Endothelial cell of umbilical vein (primary cell): ENCODE measurements around the gene FAM151B. TPM values are rescaled to one million over a fixed set of nuclear protein-coding genes. Genes with fewer than 3 reads are reported as not detected.

Experiments used
- BruUV-seq: library from RNA; stranded (reverse); fragments of 400-500 nt; replicated peaks from 2 replicates; lab custom pipeline; 2021; lab: Mats Ljungman, UMichigan
- CTCF ChIA-PET: fragments of 300-600, 350-600 bp; sonication (Branson Sonifier 250); formaldehyde crosslinking; loops from one replicate; lab custom pipeline; 2021; ENCODE audit warnings: antibody characterized with exemption, inconsistent platforms; lab: Charles Lee
- POLR2A ChIA-PET: fragments of 300-600, 350-600 bp; sonication (Branson Sonifier 250); formaldehyde crosslinking; loops from one replicate; lab custom pipeline; 2021; ENCODE audit warnings: antibody characterized with exemption, inconsistent platforms; lab: Charles Lee
- DNase-seq: peaks from one replicate; pipeline ENCODE4 v3.0.0-alpha.2; 2011; ENCODE audit warnings: low read depth, low spot score
- FAIRE-seq: peaks from 2 replicates; lab custom pipeline; 2011; peaks lifted over from hg19 to GRCh38; lab: Jason Lieb, UNC
- H2AFZ ChIP-seq: 2 replicates; pipeline ENCODE4 v1.6.0; 2012; ENCODE audit warnings: low read depth, low read length, control low read depth, inconsistent platforms
- H3K27ac ChIP-seq: 2 replicates; pipeline ENCODE4 v1.5.1; 2011; ENCODE audit warnings: low read depth, mild to moderate bottlenecking, control low read depth, low read length, moderate library complexity; ENCODE audit not compliant: insufficient read depth
- H3K27me3 ChIP-seq, 2 experiments: 2 replicates each; pipeline versions ENCODE4 v1.6.0 to v1.6.1; 2011; ENCODE audit warnings: low read length in 2 of 2, mixed read lengths in 1 of 2; ENCODE audit not compliant: control insufficient read depth in 2 of 2, insufficient read depth in 2 of 2
- H3K36me3 ChIP-seq, 2 experiments: 2 replicates in 1 of 2; 3 replicates in 1 of 2; pipeline ENCODE4 v1.5.1; 2011; ENCODE audit warnings: low read length in 2 of 2, mild to moderate bottlenecking in 1 of 2, moderate library complexity in 1 of 2; ENCODE audit not compliant: control insufficient read depth in 2 of 2, insufficient read depth in 2 of 2; ENCODE audit errors: extremely low read depth in 1 of 2
- H3K4me1 ChIP-seq: 3 replicates; pipeline ENCODE4 v1.5.1; 2011; ENCODE audit warnings: mild to moderate bottlenecking, low read length; ENCODE audit not compliant: control insufficient read depth, insufficient read depth; ENCODE audit errors: extremely low read depth
- H3K4me2 ChIP-seq: 2 replicates; pipeline ENCODE4 v1.6.1; 2011; ENCODE audit warnings: low read length, control low read depth, mixed read lengths; ENCODE audit not compliant: insufficient read depth
- H3K4me3 ChIP-seq, 3 experiments: fragments of 200-600 bp in 1 of 3; sonication (generic), shearing (Covaris generic) in 1 of 3; replicated peaks in 1 of 3; 2 replicates each; pipeline ENCODE4 v1.5.1; 2011 to 2016; ENCODE audit warnings: control low read depth in 3 of 3, low read length in 3 of 3, mild to moderate bottlenecking in 2 of 3, inconsistent platforms in 1 of 3, low read depth in 1 of 3, moderate library complexity in 1 of 3; ENCODE audit not compliant: insufficient read depth in 1 of 3
- H3K79me2 ChIP-seq: 2 replicates; pipeline ENCODE4 v1.6.0; 2012; ENCODE audit warnings: low read length, inconsistent platforms; ENCODE audit not compliant: control insufficient read depth, insufficient read depth
- H3K9ac ChIP-seq: replicated peaks from 2 replicates; pipeline ENCODE3; 2011; ENCODE audit warnings: low read length, control low read depth; ENCODE audit not compliant: insufficient read depth; ENCODE audit errors: extremely low read depth
- H3K9me1 ChIP-seq: replicated peaks from 3 replicates; pipeline ENCODE4 v1.6.0; 2011; ENCODE audit warnings: mild to moderate bottlenecking, low read length; ENCODE audit not compliant: control insufficient read depth, insufficient read depth; ENCODE audit errors: extremely low read depth
- H3K9me3 ChIP-seq: replicated peaks from 2 replicates; pipeline ENCODE4 v1.5.1; 2012; ENCODE audit warnings: low read length, inconsistent platforms; ENCODE audit not compliant: control insufficient read depth, insufficient read depth
- H4K20me1 ChIP-seq: replicated peaks from 2 replicates; pipeline ENCODE3; 2011; ENCODE audit warnings: mild to moderate bottlenecking, low read length; ENCODE audit not compliant: control insufficient read depth, insufficient read depth; ENCODE audit errors: extremely low read depth
- CTCF ChIP-seq, 2 donors: IDR thresholded peaks; 1 replicate in 1 of 2; 2 replicates in 1 of 2; pipeline ENCODE4 v1.5.1; 2011; ENCODE audit warnings: low read length in 2 of 2, mild to moderate bottlenecking in 2 of 2, moderate library complexity in 2 of 2, control low read depth in 1 of 2, inconsistent platforms in 1 of 2, low read depth in 1 of 2; ENCODE audit not compliant: insufficient read depth in 1 of 2; ENCODE audit errors: extremely low read depth in 1 of 2
- EZH2 ChIP-seq: IDR thresholded peaks from 2 replicates; pipeline ENCODE4 v1.6.1; 2012; ENCODE audit warnings: borderline replicate concordance, low read depth, mild to moderate bottlenecking, moderate library complexity, low read length, inconsistent platforms; ENCODE audit not compliant: severe bottlenecking
- FOS ChIP-seq: IDR thresholded peaks from 2 replicates; pipeline ENCODE4 v1.6.1; 2011; ENCODE audit warnings: mild to moderate bottlenecking, low read length, moderate library complexity, borderline replicate concordance; ENCODE audit not compliant: insufficient read depth
- GATA2 ChIP-seq: IDR thresholded peaks from 2 replicates; pipeline ENCODE4 v1.7.0; 2011; ENCODE audit warnings: low read depth, mild to moderate bottlenecking, moderate library complexity, mixed read lengths, low read length; ENCODE audit not compliant: insufficient read length, insufficient read depth
- JUN ChIP-seq: IDR thresholded peaks from 2 replicates; pipeline ENCODE4 v1.6.1; 2011; ENCODE audit warnings: borderline replicate concordance, low read depth; ENCODE audit not compliant: insufficient read length, insufficient read depth
- MAX ChIP-seq: IDR thresholded peaks from 2 replicates; pipeline ENCODE4 v1.6.1; 2011; ENCODE audit not compliant: insufficient read depth, insufficient read length
- MYC ChIP-seq: IDR thresholded peaks from one replicate; pipeline ENCODE4 v1.6.1; 2011; ENCODE audit warnings: mild to moderate bottlenecking, low read depth, low read length
- POLR2A ChIP-seq: IDR thresholded peaks from 2 replicates; pipeline ENCODE4 v1.6.1; 2012; ENCODE audit warnings: low read depth, mild to moderate bottlenecking, control low read depth, low read length
- POLR2AphosphoS5 ChIP-seq: IDR thresholded peaks from 2 replicates; pipeline ENCODE4 v1.6.1; 2012; ENCODE audit warnings: low read depth, mild to moderate bottlenecking, control low read depth, low read length, moderate library complexity; ENCODE audit not compliant: insufficient read depth
- dilution Hi-C: fragments of 300-500 bp; cut with MboI; formaldehyde crosslinking; loops from one replicate; pipeline ENCODE4 v1.15.0; 2019; ENCODE audit warnings: low sequenced_read_pairs; ENCODE audit not compliant: extremely low pct_ligation_motif_present
- intact Hi-C: fragments of 100-400 bp; cut with micrococcal nuclease; formaldehyde crosslinking; loops from one replicate; pipeline ENCODE4 v1.10.0; 2022
- polyA plus RNA-seq, 4 experiments: library from polyadenylated mRNA; depleted of rRNA in 3 of 4; stranded (reverse) in 3 of 4; unstranded in 1 of 4; fragments of >200 nt; gene quantifications; 2 replicates each; pipeline versions ENCODE4 v1.2.1 to v1.2.3, GENCODE V29; 2011 to 2012; ENCODE audit warnings: missing spikeins in 1 of 4
- total RNA-seq: library from RNA; stranded (reverse); gene quantifications from 2 replicates; pipeline ENCODE4 v1.2.3, GENCODE V29; 2021

FAM151B gene
- total and polyA plus RNA-seq, 2 donors (not counting 3 experiments of a cell fraction or from before 2014, with no cell fraction given), result 0.91 to 2.6 TPM

- Histone ChIP-seq H3K27me3 (no peaks in the 10 kb centered on the region), H3K9me3 (no peaks in the 10 kb centered on the region), H3K4me1 (no peaks in the 10 kb centered on the region), H3K36me3 (peaks cover 2 to 3% of the 10 kb centered on the region in 2 experiments), H3K9me1 (no peaks in the 10 kb centered on the region), H4K20me1 (no peaks in the 10 kb centered on the region), H3K79me2 (no peaks in the 10 kb centered on the region), H3K4me2 (no peak overlapping the region), H3K27ac (no peak overlapping the region), H2AFZ (no peak overlapping the region), H3K4me3 (no peak overlapping the region), H3K9ac (no peak overlapping the region)
- TF ChIP-seq POLR2AphosphoS5 (no peak), MAX (no peak), CTCF (IDR thresholded peaks at IDR 0.05; ENCODE audit: extremely low read depth in 1 of 2, insufficient read depth in 1 of 2, low read depth in 1 of 2, low read length in 2 of 2) (no peak), EZH2 (no peak), JUN (no peak), MYC (no peak), FOS (no peak), GATA2 (no peak), POLR2A (no peak)
- intact Hi-C loops, result no loop called here
- FAIRE-seq (no peak), DNase-seq (no peak)
- BruUV-seq, result no TSS peak
- dilution Hi-C loops, result no loop called here
- POLR2A ChIA-PET, result no interaction called here
- CTCF ChIA-PET, result interaction anchor here (2.4 kb wide), 1 partner anchor 39 kb away, joined by 11 read pairs; no protein-coding TSS in a partner anchor
Observed at GRCh38 chr5:80442742-80443141, 45.2 kb upstream of the FAM151B start.
